Fibroblast of skin of right quadriceps (primary cell): ENCODE results near the gene KSR1.
A peak's percentile ranks its signal among the peaks of the same experiment; 100 is the strongest.

Experiments used
- DNase-seq: peaks from one replicate; pipeline ENCODE4 v3.0.0-alpha.2; 2013

The KSR1 gene

GRCh38 chr17:27558341-27558740 lies 102.1 kb downstream of the KSR1 start:
- DNase-seq: no peak

GRCh38 chr17:27558842-27559505 lies 102.7 kb downstream of the KSR1 start:
- no peak for DNase-seq

- peak; percentile 95 for DNase-seq
Observed at GRCh38 chr17:27559506-27560481, 103.5 kb downstream of the KSR1 start.

- DNase-seq: no peak
Observed at GRCh38 chr17:27560668-27561067, 104.4 kb downstream of the KSR1 start.

GRCh38 chr17:27562777-27563455 lies 106.7 kb downstream of the KSR1 start:
- DNase-seq: no peak

- no peak for DNase-seq
Observed at GRCh38 chr17:27563532-27563931, 107.3 kb downstream of the KSR1 start.

- no peak for DNase-seq
Observed at GRCh38 chr17:27564463-27564862, 108.2 kb downstream of the KSR1 start.

GRCh38 chr17:27565874-27566670 lies 109.8 kb downstream of the KSR1 start:
- DNase-seq: peak; percentile 58

- DNase-seq: no peak
Observed at GRCh38 chr17:27566671-27567562, 110.7 kb downstream of the KSR1 start.

- no peak for DNase-seq
Observed at GRCh38 chr17:27567563-27567859, 111.3 kb downstream of the KSR1 start.

GRCh38 chr17:27568216-27568615 lies 112.0 kb downstream of the KSR1 start:
- DNase-seq: no peak

GRCh38 chr17:27568811-27569210 lies 112.6 kb downstream of the KSR1 start:
- no peak for DNase-seq

- DNase-seq: no peak
Observed at GRCh38 chr17:27569257-27569722, 113.0 kb downstream of the KSR1 start.

GRCh38 chr17:27569884-27570577 lies 113.8 kb downstream of the KSR1 start:
- DNase-seq: no peak

GRCh38 chr17:27570578-27570914 lies 114.3 kb downstream of the KSR1 start:
- no peak for DNase-seq

- no peak for DNase-seq
Observed at GRCh38 chr17:27571563-27572352, 115.5 kb downstream of the KSR1 start.

GRCh38 chr17:27572665-27573064 lies 116.4 kb downstream of the KSR1 start:
- DNase-seq: peak; percentile 74

- DNase-seq: no peak
Observed at GRCh38 chr17:27573548-27573947, 117.3 kb downstream of the KSR1 start.

- DNase-seq: peak; percentile 75
Observed at GRCh38 chr17:27573971-27574525, 117.8 kb downstream of the KSR1 start.
